HepG2 (cell line): ENCODE data around the gene ZMIZ1. TPM values are rescaled to one million over a fixed set of nuclear protein-coding genes. Genes with fewer than 3 reads are reported as not detected.
A peak's percentile ranks its signal among the peaks of the same experiment; 100 is the strongest.

Experiments used
- ATAC-seq: fragments of 200-7000 bp; cut with Tn5 transposase; 3 replicates; pipeline ENCODE4 v1.9.1; 2020; ENCODE audit warnings: mild to moderate bottlenecking, moderate library complexity
- BruUV-seq: library from RNA; stranded (reverse); fragments of 400-500 nt; replicated peaks from 2 replicates; lab custom pipeline; 2021; lab: Mats Ljungman, UMichigan
- CTCF ChIA-PET: fragments of 300-600 bp; formaldehyde crosslinking; extraction: SDS; loops from one replicate; lab custom pipeline; 2021; ENCODE audit warnings: low total read pairs, inconsistent platforms, low intra/inter-chr PET ratio; lab: Yijun Ruan, JAX
- POLR2A ChIA-PET: fragments of 350-600 bp; sonication (Branson Sonifier 250); formaldehyde crosslinking; loops from one replicate; lab custom pipeline; 2020; ENCODE audit warnings: antibody characterized with exemption, inconsistent platforms; lab: Yijun Ruan, JAX
- DNase-seq: peaks from one replicate; pipeline ENCODE4 v3.0.0-alpha.2; 2015; ENCODE audit warnings: low spot score
- FAIRE-seq: peaks from 3 replicates; lab custom pipeline; 2011; peaks lifted over from hg19 to GRCh38; lab: Jason Lieb, UNC
- H2AFZ ChIP-seq: one replicate; pipeline ENCODE4 v1.6.1; 2011; ENCODE audit warnings: low read length, inconsistent platforms
- H3K27ac ChIP-seq: fragments of 300-600 bp; 3 replicates; pipeline ENCODE4 v1.8.0; 2011; ENCODE audit warnings: mixed run types, mild to moderate bottlenecking, mixed read lengths, low read length, inconsistent platforms; ENCODE audit not compliant: insufficient read depth; ENCODE audit errors: extremely low read length
- H3K27me3 ChIP-seq, 2 experiments: fragments of 200-600 bp in 1 of 2; 2 replicates in 1 of 2; 3 replicates in 1 of 2; pipeline versions ENCODE4 v1.6.0 to v1.8.0; 2011; ENCODE audit warnings: low read length in 2 of 2, mild to moderate bottlenecking in 2 of 2, moderate library complexity in 2 of 2, inconsistent platforms in 1 of 2; ENCODE audit not compliant: insufficient read depth in 2 of 2, control insufficient read depth in 1 of 2
- H3K36me3 ChIP-seq, 2 experiments: fragments of 200-600 bp in 1 of 2; replicated peaks in 1 of 2; 2 replicates in 1 of 2; 3 replicates in 1 of 2; pipeline versions ENCODE4 v1.5.1 to v1.8.0; 2011; ENCODE audit warnings: low read length in 2 of 2, inconsistent platforms in 1 of 2; ENCODE audit not compliant: insufficient read depth in 2 of 2, control insufficient read depth in 1 of 2
- H3K4me1 ChIP-seq: 2 replicates; pipeline ENCODE4 v1.5.1; 2012; ENCODE audit warnings: low read length, inconsistent platforms; ENCODE audit not compliant: insufficient read depth
- H3K4me2 ChIP-seq: 2 replicates; pipeline ENCODE4 v1.6.0; 2011; ENCODE audit warnings: low read depth, low read length, inconsistent platforms
- H3K4me3 ChIP-seq, 3 experiments: fragments of 200-600 bp in 1 of 3; sonication (generic), shearing (Covaris generic) in 1 of 3; replicated peaks in 1 of 3; 2 replicates each; pipeline ENCODE4 v1.5.1; 2011 to 2016; ENCODE audit warnings: low read length in 3 of 3, inconsistent platforms in 2 of 3, low read depth in 2 of 3, mild to moderate bottlenecking in 2 of 3, control low read depth in 1 of 3, mixed read lengths in 1 of 3; ENCODE audit not compliant: insufficient read depth in 1 of 3
- H3K79me2 ChIP-seq: one replicate; pipeline ENCODE4 v1.6.1; 2011; ENCODE audit warnings: low read length, inconsistent platforms; ENCODE audit not compliant: insufficient read depth
- H3K9ac ChIP-seq: 2 replicates; pipeline ENCODE4 v1.6.0; 2011; ENCODE audit warnings: mild to moderate bottlenecking, low read depth, low read length, inconsistent platforms; ENCODE audit not compliant: insufficient read depth
- H3K9me3 ChIP-seq: 2 replicates; pipeline ENCODE4 v1.5.1; 2012; ENCODE audit warnings: mild to moderate bottlenecking, low read length
- H4K20me1 ChIP-seq: 2 replicates; pipeline ENCODE4 v1.6.0; 2011; ENCODE audit warnings: inconsistent platforms, mild to moderate bottlenecking, low read length, moderate library complexity; ENCODE audit not compliant: insufficient read depth
- NFATC3 ChIP-seq: sonication (generic); formaldehyde crosslinking; IDR thresholded peaks from 2 replicates; pipeline ENCODE4 v1.5.1; 2020; ENCODE audit warnings: mild to moderate bottlenecking, missing genetic modification reagents
- RFX5 ChIP-seq: IDR thresholded peaks from 2 replicates; pipeline ENCODE4 v1.6.1; 2011; ENCODE audit warnings: low read depth, low read length, improper control_type of control experiment
- ZNF121 ChIP-seq: sonication (generic); formaldehyde crosslinking; IDR thresholded peaks from 2 replicates; pipeline ENCODE4 v1.5.0; 2020; ENCODE audit warnings: mild to moderate bottlenecking, missing genetic modification reagents
- ZNF766 ChIP-seq: sonication (generic); formaldehyde crosslinking; IDR thresholded peaks from 2 replicates; pipeline ENCODE4 v1.5.0; 2020; ENCODE audit warnings: missing genetic modification reagents, borderline replicate concordance
- WGBS: methylation state at CpG from one replicate; pipeline ENCODE4 v1.1.6; 2017; ENCODE audit warnings: low lambda C conversion rate; 5-methylcytosine and 5-hydroxymethylcytosine counted together
- in situ Hi-C: cut with HindIII; loops from 2 replicates; pipeline ENCODE4 v1.10.0; 2017; ENCODE audit warnings: low pct_unique_long_range_greater_than_20kb; ENCODE audit not compliant: extremely low pct_ligation_motif_present
- intact Hi-C: fragments of 100-400 bp; cut with micrococcal nuclease; formaldehyde crosslinking; loops from one replicate; pipeline ENCODE4 v1.10.0; 2022; ENCODE audit not compliant: unreplicated experiment
- polyA plus RNA-seq, 8 experiments: library from polyadenylated mRNA; depleted of rRNA in 3 of 8; stranded (reverse) in 7 of 8; unstranded in 1 of 8; fragments of >200 nt; fragmentation: Illumina TruSeq in 4 of 8; extraction: Trizol in 4 of 8; gene quantifications; 2 replicates each; pipeline versions ENCODE4 v1.2.1 to v1.2.3, GENCODE V29; 2011 to 2016; ENCODE audit warnings: low read depth in 4 of 8, missing spikeins in 1 of 8, mixed read lengths in 1 of 8; ENCODE audit not compliant: insufficient read depth in 1 of 8
- total RNA-seq, 5 experiments: library from RNA; depleted of rRNA; stranded (reverse); fragments of >200 nt; fragmentation: Illumina TruSeq; extraction: Trizol; gene quantifications; 2 replicates each; pipeline ENCODE4 v1.2.3, GENCODE V29; 2016; ENCODE audit warnings: low read depth in 1 of 5
- TF ChIP-seq, protein P1 (sequence below): sonication (generic); formaldehyde crosslinking; IDR thresholded peaks from 2 replicates; pipeline ENCODE4 v1.4.0; 2020; ENCODE audit warnings: missing genetic modification reagents, borderline replicate concordance

Gene ZMIZ1
- total and polyA plus RNA-seq, 2 of the 13 experiments (the other 11 are each of a cell fraction or from before 2014, with no cell fraction given): 5.3 to 10.2 TPM

DNA sequence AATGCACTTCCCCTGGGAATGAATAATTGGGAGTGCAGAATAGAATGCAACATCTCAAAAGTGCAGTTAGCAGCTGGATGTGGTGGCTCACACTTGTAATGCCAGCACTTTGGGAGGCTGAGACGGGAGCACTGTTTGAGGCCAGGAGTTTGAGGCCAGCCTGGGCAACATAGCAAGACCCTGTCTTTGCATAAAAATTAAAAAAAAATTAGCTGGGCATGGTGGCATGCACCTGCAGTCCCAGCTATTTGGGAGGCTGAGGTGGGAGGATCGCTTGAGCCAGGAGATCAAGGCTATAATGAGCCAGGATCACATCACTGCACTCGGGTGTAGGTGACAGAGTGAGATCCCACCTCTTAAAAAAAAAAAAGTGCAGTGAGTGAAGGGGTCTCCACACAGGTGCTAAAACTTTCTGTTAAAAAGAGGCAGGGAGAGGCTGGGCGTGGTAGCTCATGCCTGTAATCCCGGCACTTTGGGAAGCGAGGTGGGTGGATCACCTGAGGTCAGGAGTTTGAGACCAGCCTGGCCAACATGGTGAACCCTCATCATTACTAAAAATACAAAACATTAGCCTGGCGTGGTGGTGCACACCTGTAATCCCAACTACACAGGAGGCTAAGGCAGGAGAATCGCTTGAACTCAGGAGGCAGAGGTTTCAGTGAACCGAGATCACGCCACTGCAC lies 13.5 kb upstream of the ZMIZ1 start:
- ATAC-seq (no peak), FAIRE-seq (no peak), DNase-seq (no peak)
- Histone ChIP-seq H3K36me3 (no peaks in the 10 kb centered on the region), H4K20me1 (no peaks in the 10 kb centered on the region), H3K9ac (no peak overlapping the region), H2AFZ (no peak overlapping the region), H3K9me3 (no peaks in the 10 kb centered on the region), H3K79me2 (no peaks in the 10 kb centered on the region), H3K4me1 (peaks cover 94% of the 10 kb centered on the region), H3K27me3 (no peaks in the 10 kb centered on the region; a peak in 2 of 5 replicates), H3K4me3 (no peak overlapping the region), H3K27ac (no peak overlapping the region), H3K4me2 (no peak overlapping the region)
- CTCF ChIA-PET: no interaction called here
- no TSS peak for BruUV-seq
- in situ Hi-C loops: no loop called here
- TF ChIP-seq ZNF121 (peak; percentile 53), NFATC3 (CRISPR knock-in tag) (no peak)
- intact Hi-C loops: loop anchor here (10.0 kb wide), 1 partner anchor 280 kb away; no protein-coding TSS in a partner anchor
- POLR2A ChIA-PET: interaction anchor here (1.3 kb wide), 1 partner anchor 82 kb away, joined by 6 read pairs; no protein-coding TSS in a partner anchor
- 74% methylated on average over 10 of the region's 10 CpGs for WGBS

DNA sequence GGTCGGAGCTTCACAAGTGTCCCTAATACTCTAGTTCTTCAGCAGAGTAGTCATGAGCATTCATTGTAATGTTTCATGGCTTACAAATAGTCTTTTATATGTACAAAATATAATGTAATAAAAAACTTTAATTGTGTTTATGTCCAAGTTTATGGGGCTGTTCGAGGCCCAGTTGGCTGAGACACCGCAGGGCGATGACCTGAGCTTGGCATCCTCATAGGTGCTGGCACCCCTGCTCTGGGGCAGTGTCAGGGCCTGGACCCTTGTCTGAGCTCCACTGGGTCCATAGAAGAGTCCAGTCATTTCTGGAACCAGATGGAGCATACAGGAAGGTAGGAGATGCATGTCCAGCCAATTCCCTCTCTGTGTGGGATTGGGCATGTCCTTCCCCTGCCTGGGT lies 12.9 kb upstream of the ZMIZ1 start:
- Histone ChIP-seq H4K20me1 (no peaks in the 10 kb centered on the region), H3K36me3 (no peaks in the 10 kb centered on the region), H3K27ac (no peak overlapping the region), H2AFZ (no peak overlapping the region), H3K4me2 (no peak overlapping the region), H3K4me3 (no peak overlapping the region), H3K4me1 (peaks cover 99% of the 10 kb centered on the region), H3K27me3 (no peaks in the 10 kb centered on the region; a peak in 2 of 5 replicates), H3K9me3 (no peaks in the 10 kb centered on the region), H3K9ac (no peak overlapping the region), H3K79me2 (no peaks in the 10 kb centered on the region)
- ATAC-seq (no peak), FAIRE-seq (no peak), DNase-seq (no peak)
- CTCF ChIA-PET: no interaction called here
- no peak for TF ChIP-seq RFX5
- TF ChIP-seq, protein P1, sequence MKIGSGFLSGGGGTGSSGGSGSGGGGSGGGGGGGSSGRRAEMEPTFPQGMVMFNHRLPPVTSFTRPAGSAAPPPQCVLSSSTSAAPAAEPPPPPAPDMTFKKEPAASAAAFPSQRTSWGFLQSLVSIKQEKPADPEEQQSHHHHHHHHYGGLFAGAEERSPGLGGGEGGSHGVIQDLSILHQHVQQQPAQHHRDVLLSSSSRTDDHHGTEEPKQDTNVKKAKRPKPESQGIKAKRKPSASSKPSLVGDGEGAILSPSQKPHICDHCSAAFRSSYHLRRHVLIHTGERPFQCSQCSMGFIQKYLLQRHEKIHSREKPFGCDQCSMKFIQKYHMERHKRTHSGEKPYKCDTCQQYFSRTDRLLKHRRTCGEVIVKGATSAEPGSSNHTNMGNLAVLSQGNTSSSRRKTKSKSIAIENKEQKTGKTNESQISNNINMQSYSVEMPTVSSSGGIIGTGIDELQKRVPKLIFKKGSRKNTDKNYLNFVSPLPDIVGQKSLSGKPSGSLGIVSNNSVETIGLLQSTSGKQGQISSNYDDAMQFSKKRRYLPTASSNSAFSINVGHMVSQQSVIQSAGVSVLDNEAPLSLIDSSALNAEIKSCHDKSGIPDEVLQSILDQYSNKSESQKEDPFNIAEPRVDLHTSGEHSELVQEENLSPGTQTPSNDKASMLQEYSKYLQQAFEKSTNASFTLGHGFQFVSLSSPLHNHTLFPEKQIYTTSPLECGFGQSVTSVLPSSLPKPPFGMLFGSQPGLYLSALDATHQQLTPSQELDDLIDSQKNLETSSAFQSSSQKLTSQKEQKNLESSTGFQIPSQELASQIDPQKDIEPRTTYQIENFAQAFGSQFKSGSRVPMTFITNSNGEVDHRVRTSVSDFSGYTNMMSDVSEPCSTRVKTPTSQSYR: no peak
- no peak for TF ChIP-seq ZNF766 (CRISPR knock-in tag)
- 75% methylated on average over 4 of the region's 4 CpGs for WGBS
- in situ Hi-C loops (no loop called here), intact Hi-C loops (loop anchor here (10.0 kb wide), 1 partner anchor 281 kb away; no protein-coding TSS in a partner anchor)
- no TSS peak for BruUV-seq
- POLR2A ChIA-PET: no interaction called here
